Measurements from ENCODE around the gene NR2C2. TPM values are rescaled to one million over a fixed set of nuclear protein-coding genes. Genes with fewer than 3 reads are reported as not detected.

The NR2C2 gene
- total RNA-seq, 1 donor from 2014 or later, result 36.7 TPM

- no peak for DNase-seq
These were observed 117.0 kb downstream of the NR2C2 start for GRCh38 chr3:15064299-15064834.

- peak; percentile 87 for DNase-seq
These were observed 117.6 kb downstream of the NR2C2 start, which contains the start of gene MRPS25 for GRCh38 chr3:15064835-15065549. Gene MRPS25 (minus strand): TSS chr3:15065315. CDS start chr3:15065194, 121 bp downstream.

- DNase-seq, result no peak
These were observed 118.2 kb downstream of the NR2C2 start for GRCh38 chr3:15065550-15066007.

GRCh38 chr3:15066467-15066866, 119.1 kb downstream of the NR2C2 start:
- no peak for DNase-seq

- no peak for DNase-seq
These were observed 122.1 kb downstream of the NR2C2 start for GRCh38 chr3:15069441-15069840.

GRCh38 chr3:15071699-15072098, 124.3 kb downstream of the NR2C2 start:
- DNase-seq, result no peak

- no peak for DNase-seq
These were observed 127.1 kb downstream of the NR2C2 start for GRCh38 chr3:15074500-15074899.

- DNase-seq, result no peak
These were observed 131.7 kb downstream of the NR2C2 start for GRCh38 chr3:15079091-15079490.

- no peak for DNase-seq
These were observed 134.7 kb downstream of the NR2C2 start for GRCh38 chr3:15081960-15082664.

GRCh38 chr3:15083252-15083651, 135.9 kb downstream of the NR2C2 start:
- DNase-seq, result no peak

- DNase-seq, result no peak
These were observed 138.9 kb downstream of the NR2C2 start for GRCh38 chr3:15086263-15086662.

- DNase-seq, result no peak
These were observed 139.3 kb downstream of the NR2C2 start for GRCh38 chr3:15086699-15087098.

- no peak for DNase-seq
These were observed 141.8 kb downstream of the NR2C2 start for GRCh38 chr3:15089201-15089600.

GRCh38 chr3:15091575-15091974, 144.2 kb downstream of the NR2C2 start:
- no peak for DNase-seq

GRCh38 chr3:15092686-15093085, 145.3 kb downstream of the NR2C2 start:
- DNase-seq, result no peak

GRCh38 chr3:15094187-15094875, 146.9 kb downstream of the NR2C2 start:
- DNase-seq, result no peak

- DNase-seq, result no peak
These were observed 148.7 kb downstream of the NR2C2 start for GRCh38 chr3:15096046-15096445.

- no peak for DNase-seq
These were observed 150.5 kb downstream of the NR2C2 start for GRCh38 chr3:15097891-15098290.

All from skin of body (tissue), 2 donors.